HG02884 (cell line): Measurements from ENCODE around the gene URI1.
"Not testable (repeated sequence)": the region's sequence is repeated elsewhere in the genome, so short reads cannot be mapped to it uniquely, and the experiment has no call there.

Experiments used
- ATAC-seq: cut with Tn5 transposase; IDR thresholded peaks from one replicate; pipeline ENCODE4 v1.9.1; 2021; ENCODE audit warnings: mild to moderate bottlenecking, moderate library complexity; ENCODE audit not compliant: unreplicated experiment

URI1 gene, protein sequence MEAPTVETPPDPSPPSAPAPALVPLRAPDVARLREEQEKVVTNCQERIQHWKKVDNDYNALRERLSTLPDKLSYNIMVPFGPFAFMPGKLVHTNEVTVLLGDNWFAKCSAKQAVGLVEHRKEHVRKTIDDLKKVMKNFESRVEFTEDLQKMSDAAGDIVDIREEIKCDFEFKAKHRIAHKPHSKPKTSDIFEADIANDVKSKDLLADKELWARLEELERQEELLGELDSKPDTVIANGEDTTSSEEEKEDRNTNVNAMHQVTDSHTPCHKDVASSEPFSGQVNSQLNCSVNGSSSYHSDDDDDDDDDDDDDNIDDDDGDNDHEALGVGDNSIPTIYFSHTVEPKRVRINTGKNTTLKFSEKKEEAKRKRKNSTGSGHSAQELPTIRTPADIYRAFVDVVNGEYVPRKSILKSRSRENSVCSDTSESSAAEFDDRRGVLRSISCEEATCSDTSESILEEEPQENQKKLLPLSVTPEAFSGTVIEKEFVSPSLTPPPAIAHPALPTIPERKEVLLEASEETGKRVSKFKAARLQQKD

DNA sequence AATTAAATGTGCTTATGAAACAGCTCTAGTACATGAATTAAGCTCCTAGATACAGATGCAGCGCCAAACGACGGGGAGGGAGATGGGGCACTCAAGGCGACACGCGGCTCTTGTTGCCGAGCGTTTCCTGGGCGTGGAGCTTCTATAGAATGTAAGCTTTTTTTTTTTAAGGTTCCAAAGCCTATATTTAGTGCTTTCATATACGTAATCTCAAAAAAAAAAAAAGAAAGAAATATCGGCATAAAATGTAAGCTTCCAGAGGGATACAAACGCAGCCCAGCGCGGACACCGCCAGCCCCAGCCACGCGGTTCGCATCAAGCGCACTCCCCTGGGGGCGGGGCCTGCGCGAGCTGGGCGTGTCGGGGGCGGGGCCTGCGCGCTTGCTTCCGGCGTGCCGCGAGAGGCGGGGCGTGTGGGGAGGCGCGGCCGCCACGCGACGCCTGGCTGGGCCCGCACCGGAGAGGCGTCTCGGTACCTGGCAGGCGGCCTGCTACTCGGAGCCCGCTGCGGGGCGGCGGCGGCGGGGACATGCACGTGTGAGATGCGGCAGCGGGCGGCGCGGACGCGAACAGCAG, at the start of gene URI1:
TSS of gene URI1 (plus strand) at position 412 of the 576 bp plus-strand sequence. CDS start 309 bp downstream, outside the sequence.
- ATAC-seq = peak; percentile 80

DNA sequence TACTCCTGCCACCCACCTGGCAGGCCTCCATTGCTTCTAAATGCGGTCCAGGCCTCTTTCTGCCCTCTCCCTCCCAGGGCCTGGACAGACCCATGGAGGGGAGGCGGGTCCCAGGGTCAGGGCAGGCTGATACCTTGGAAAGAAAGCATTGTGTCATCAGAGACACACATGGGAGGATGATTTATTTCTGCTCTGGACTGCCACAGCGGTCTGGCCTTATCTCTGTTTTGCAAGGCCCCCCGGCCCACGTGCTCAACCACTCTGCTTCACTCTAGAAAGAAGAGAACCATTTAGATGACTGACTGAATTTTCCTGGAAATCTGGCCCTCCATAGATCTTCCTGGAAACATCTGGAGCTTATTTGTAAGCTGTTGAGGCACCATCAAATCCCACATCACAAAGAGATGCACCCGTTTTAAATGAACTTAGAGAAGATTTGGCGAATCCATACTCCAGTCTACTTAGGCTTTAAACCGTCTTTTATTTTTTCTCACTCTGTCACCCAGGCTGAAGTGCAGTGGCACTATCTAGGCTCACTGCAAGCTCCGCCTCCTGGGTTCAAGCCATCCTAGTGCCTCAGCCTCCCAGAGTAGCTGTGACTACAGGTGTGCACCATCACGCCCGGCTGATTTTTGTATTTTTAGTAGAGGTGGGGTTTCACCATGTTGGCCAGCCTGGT, 48.3 kb upstream of the URI1 start:
- no peak for ATAC-seq

DNA sequence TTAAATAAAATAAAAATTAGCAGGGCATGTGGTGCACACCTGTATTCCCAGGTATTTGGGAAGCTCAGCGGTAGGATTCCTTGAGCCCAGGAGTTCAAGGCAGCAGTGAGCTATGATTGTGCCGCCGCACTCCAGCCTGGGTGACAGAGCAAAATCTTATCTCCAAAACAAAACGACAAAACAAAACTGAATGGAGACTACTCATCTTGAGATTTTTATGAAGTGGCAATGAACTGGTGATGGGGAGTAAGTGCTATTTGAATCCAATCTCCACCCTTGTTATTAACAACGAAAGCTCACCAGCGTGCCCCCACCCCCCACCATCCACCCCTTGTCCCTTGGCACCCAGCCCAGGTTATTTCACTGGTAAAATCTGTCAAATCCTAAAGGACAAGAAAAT, 45.2 kb upstream of the URI1 start:
- no peak for ATAC-seq

DNA sequence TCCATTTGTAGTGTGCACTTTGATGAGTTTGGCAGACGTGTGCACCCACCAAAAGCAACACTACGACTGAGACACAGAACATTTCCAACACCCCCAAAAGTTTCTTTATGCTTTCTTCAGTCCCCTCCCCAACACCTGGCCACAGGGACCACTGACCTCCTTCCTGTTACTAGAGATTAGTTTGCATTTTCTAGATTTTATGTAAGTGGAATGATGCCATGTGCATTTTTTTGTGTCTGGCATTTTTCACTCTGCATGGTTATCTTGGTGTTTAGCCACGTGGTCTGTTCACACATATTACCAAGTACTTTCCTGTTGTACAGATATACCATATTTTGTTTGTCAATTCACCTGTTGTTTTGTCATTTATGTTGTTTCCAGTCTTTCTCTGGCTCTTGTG, 44.6 kb upstream of the URI1 start:
- ATAC-seq = no peak

DNA sequence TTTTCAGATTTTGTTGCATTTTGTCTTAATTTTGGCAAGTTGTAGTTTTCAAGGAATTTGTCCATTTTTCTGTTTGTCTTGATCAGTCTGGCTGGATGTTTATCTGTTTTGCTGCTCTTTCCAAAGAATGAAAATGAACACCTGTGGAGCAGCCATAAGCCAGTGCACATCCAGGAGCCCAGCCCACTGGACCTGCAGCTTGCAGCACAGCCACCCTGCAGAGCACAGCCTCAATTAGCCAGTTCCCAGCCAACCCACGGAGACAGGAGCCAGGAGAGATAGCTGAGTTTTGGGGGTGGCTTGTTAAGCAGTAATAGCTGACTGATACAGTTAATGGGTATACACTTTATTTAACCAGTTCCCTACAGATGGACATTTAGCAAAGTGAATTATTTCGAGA, 38.0 kb upstream of the URI1 start:
- no peak for ATAC-seq

DNA sequence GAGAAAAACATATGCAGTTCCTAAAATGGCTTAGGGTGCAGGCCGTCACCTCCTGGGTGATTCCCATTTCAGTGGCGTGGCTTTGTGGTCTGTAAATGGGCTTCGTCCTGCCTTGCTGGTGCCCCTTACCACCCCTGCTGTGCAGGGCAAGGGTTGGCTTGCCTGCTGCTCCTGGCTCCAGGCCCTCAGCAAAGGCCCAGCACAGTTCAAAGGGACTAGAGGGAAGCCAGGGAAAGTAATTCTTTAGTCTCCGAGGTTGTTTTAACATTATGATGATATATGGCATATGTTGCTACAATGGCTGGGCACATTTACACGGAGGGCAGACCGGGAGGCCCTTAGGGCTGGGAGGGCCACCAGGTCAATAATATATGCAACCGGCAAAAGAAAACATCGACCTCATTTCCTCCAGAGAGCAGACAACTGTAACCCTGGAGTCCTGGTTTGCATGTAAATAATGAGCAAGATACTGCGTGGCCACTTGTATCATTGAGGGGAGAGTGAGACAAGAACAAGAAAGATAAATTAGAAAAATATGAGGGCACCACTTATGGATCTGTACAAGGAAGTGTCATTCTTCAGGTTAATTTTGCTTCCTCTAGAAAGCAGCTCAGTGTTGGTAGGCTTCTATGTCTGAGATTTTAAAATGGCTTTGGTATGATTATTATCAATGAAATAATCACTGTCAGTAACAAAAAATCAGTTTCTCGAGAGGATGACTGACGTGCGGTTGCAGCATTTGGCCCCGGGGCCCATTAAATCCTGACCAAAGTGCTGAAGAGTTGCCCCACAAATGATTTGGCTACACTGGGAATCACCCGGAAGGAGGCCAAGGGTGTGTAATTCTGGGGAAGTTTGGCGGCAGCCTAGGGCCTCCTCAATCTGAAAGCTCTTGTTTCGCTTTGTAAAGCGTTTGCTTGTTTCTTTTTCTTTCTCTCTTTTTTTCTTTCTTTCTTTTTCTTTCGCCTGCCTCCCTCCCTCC, 32.8 kb upstream of the URI1 start:
- no peak for ATAC-seq

DNA sequence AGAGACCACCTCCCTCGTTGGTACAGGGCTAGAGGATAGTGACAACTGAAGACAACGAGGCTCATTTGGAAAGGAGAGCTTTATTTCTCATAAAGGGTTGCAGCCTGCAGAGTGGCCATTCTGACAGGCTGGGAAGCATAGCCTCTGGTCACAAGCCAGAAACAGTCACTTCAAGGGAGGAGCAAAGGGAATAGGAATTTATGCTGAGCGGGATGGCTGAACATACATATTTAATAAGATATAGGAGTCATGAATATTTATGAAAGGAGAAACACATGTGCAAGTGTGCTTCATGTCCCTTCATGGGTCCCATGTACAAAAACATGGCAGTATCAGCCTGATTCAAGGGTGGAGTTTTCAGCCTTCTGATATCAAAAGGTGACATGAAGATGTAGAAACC, 27.1 kb upstream of the URI1 start:
- ATAC-seq = no peak

DNA sequence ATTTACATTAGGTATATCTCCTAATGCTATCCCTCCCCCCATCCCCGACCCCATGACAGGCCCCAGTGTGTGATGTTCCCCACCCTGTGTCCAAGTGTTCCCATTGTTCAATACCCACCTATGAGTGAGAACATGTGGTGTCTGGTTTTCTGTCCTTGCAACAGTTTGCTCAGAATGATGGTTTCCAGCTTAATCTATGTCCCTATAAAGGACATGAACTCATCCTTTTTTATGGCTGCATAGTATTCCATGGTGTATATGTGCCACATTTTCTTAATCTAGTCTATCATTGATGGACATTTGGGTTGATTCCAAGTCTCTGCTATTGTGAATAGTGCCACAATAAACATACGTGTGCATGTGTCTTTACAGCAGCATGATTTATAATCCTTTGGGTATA, 26.2 kb upstream of the URI1 start:
- ATAC-seq = not testable (repeated sequence)

DNA sequence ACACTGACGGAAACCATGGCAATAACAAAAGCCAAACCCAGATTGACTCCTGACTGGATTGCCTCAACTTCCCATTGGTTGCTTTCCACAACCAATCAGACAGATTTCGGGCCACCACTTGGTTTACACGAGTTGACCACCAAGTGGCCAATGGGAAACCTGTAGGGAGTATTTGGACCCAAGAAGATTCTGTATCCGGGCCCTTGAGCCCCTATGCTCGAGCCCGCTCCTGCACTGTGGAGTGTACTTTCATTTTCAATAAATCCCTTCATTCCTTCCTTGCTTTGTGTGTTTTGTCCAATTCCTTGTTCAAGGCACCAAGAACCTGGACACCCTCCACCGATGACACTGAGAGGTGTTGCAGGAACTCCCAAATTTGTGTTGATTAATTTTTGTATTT, 24.1 kb upstream of the URI1 start:
- no peak for ATAC-seq

DNA sequence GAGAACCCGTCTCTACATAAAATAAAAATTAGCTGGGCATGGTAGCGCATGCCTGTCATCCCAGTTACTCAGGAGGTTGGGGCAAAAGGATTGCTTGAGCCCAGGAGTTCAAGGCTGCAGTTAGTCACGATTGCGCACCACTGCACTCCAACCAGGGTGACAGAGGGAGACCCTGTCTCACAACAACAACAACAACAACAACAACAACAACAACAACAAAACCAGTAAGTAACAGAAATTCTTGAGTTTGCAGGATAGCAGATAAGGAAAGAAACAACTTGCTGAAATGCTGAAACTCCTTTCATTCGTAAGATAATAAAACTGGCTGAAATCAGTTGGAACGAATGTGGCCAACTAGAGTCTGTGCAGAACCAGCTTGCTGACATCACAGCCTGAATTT, 23.1 kb upstream of the URI1 start:
- ATAC-seq = no peak

DNA sequence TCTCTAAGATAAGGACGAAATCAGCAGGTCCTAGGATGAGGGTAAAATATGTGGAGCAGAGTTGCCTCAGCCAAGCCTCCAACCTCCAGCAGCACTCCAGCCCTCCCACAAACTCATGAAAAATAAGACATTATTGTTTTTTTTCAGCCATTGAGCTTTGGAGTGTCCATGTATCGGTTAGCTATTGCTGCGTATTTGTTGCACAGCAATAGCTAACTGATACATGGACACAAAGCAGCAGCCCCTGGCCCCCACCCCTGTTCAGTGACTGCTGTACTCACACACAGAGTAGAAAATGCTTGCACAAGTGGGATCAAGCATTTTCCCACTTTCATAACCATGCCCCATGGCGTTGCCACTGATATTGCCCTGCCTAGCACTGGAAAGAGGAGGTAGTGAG, 19.1 kb upstream of the URI1 start:
- no peak for ATAC-seq

DNA sequence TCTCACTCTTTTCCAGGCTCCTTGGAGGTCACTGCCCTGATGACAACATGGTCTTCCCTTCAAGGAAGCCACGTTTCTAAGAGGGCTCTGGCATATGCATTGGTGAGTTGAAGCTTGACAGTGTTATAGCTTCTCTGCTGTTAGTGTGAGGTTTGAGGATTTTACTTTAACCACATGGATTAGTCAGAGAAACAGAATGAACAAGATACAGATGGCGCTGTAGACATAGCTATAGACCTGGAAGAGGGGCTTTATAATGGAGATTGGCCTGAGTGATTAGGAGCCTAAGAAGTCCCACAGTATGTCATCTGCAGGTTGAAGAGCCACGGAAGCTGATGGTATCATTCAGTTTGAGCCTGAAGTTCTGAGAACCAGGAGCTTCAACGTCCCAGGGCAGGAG, 18.4 kb upstream of the URI1 start:
- no peak for ATAC-seq

DNA sequence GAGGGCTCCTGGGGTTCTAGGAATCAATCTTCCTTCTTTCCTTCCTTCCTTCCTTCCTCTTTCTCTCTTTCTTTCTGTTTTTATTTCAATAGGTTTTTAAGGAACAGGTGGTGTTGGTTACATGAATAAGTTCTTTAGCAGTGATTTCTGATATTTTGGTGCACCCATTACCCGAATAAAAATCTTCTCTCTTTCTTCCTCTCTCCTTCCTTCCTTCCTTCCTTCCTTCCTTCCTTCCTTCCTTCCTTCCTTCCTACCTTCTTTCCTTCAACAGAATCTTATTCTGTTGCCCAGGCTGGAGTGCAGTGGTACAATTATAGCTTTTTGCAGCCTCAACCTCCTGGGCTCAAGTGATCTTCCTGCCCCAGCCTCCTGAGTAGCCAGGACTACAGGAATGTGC, 16.0 kb upstream of the URI1 start:
- no peak for ATAC-seq

DNA sequence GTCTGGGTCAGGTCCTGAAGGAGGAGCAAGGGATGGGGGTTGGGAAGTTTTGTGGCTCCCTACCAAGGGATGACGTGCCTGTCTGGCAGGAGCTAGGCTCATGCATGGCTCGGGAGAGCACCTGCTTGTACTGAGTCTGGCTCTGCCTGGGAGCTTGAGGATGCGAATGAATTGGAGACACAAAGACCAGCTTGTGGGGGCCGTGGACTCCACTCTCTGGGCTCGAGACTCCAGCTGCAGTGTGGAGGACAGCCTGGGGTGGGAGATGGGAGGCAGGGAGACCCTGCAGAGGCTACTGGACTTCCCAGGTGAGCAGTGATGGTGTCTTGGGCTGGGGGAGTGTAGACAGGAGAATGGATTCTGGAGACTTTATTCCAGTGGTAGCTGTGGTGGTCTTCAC, 15.2 kb upstream of the URI1 start:
- ATAC-seq = no peak

DNA sequence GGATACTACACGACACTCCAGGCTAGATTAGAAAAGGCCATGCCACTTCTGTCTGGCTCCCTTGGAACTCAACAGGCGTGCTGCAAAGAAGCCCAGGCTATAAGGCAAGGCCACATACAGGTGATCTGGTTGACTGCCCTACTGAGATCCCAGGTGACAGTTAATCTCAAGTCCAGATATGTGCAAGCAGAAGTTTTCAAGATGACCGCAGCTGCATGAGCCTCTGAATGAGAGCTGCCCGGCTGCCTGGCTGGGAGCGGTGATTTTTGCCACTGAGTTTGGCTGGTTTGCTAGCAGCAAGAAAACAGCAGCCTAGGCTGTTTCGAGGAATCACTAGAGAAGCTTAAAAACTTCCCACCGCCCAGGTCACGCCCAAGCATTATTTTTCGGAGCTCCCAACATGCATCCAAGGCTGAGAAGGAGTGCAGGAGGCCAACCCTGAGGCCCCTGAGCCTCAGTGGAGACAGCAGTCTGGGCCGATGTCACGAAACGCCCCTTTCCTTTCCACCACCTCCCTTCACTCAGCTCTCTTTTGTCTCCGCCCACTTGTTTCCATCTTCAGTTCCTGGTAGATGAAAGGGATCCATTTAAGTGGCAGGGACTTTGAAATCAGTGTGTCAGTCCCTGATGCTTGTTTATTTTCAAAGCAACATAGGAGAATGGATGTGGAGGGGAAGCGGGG, 14.0 kb upstream of the URI1 start:
- ATAC-seq = no peak

DNA sequence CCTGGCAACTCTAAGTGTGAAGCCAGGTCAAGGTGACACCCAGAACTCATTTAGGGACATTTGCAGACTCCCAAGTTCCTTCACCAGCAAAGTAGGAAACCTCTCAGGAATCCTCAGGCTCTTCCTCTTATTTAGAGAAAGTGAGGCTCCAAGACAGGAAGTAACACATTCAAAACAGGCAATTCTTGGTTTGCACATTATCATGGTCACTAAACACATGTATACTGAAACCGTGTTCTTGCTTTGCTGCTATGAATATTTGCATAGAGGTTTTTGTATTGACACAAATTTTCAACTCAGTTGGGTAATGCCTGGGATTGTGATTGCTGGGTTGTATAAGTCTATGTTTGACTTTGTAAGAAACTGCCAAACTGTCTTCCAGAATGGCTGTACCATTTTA, 13.2 kb upstream of the URI1 start:
- ATAC-seq = peak; percentile 67

DNA sequence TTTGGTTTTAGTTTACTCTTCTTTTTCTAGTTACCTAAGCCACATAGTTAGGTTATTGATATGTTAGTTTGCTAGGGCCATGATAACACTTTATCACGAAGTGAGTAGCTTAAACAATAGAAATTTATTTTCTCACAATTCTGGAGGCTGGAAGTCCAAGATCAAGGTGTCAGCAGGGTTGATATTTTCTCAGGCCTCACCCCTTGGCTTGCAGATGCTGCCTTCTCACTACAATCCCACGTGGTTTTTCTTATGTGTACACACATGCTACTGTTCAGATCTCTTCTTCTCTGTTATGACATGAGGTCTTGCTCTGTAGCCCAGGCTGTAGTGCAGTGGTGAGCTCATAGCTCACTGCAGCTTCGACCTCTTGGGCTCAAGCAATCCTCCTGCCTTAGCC, 7.8 kb upstream of the URI1 start:
- ATAC-seq = no peak

DNA sequence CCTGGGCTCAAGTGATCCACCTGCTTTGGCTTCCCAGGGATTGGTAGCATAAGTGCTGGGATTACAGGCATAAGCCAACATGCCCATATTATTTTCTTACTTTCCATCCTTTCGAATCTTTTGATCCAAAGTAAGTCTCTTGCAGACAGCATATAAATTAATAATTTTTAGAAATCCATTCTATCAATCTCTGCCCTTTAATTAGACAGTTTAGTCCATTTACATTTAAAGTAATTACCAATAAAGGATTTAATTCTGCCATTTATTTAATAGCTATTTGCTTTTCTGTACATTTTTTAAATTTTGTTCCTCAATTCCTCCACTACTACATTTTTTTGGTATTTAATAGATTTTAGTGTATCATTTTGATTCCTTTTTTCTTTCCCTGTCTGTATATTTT, 7.3 kb upstream of the URI1 start:
- ATAC-seq = no peak

DNA sequence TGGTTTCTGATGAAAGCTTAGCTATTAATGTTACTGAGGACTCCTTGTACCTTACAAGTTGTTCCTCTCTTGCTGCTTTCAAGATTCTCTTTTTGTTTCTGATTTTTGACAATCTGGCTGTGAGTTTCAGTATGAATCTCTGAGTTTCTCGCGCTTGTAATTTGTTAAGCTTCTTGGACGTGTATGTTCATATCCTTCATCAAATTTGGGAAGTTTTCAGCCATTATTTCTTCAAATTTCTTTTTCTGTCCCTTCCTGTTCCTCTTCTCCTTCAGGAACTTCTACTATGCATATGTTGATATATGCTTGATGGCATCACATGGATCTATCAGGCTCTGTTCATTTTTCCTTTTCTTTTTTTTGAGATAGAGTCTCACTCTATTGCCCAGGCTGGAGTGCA, 5.6 kb upstream of the URI1 start:
- no peak for ATAC-seq

DNA sequence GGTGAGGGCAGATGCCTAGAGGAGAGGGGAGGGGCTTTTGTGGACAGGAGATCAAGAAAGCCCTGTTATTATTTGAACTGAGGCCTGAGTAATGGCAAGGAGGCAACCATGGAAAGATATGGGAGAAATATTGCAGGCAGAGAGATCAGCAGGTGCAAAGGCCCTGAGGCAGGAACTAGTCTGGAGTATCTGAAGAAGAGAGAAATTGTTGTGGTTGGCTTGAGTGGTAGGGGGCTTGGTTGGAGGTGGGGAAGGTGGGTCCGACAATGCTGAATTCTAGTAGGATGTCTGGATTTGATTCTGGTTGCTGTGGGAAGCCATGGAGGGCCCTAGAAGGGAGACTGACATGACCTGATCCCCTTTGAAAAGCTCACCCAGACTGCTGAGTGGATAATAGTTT, 2.4 kb upstream of the URI1 start:
- ATAC-seq = no peak
